HUES64 (cell line): Measurements from ENCODE around the gene PAXX.

Source experiments
- H3K27ac ChIP-seq: 2 replicates; pipeline ENCODE4 v1.7.0; 2013; ENCODE audit warnings: low read depth, low read length, inconsistent platforms
- H3K27me3 ChIP-seq: 2 replicates; pipeline ENCODE4 v1.6.1; 2013; ENCODE audit warnings: mild to moderate bottlenecking, low read length; ENCODE audit not compliant: insufficient read depth
- H3K36me3 ChIP-seq: 2 replicates; pipeline ENCODE4 v1.6.1; 2013; ENCODE audit warnings: mild to moderate bottlenecking, low read length; ENCODE audit not compliant: insufficient read depth
- H3K4me1 ChIP-seq: 2 replicates; pipeline ENCODE4 v1.6.1; 2013; ENCODE audit warnings: mild to moderate bottlenecking, low read length, moderate library complexity; ENCODE audit not compliant: insufficient read depth
- H3K4me3 ChIP-seq: 2 replicates; pipeline ENCODE4 v1.5.1; 2013; ENCODE audit warnings: mild to moderate bottlenecking, low read length, moderate library complexity
- H3K9ac ChIP-seq: 2 replicates; pipeline ENCODE4 v1.6.1; 2013; ENCODE audit warnings: mild to moderate bottlenecking, low read depth, low read length
- H3K9me3 ChIP-seq: 2 replicates; pipeline ENCODE4 v1.6.1; 2013; ENCODE audit warnings: low read depth, low read length; ENCODE audit not compliant: insufficient read depth
- WGBS: fragments of 150-250, 120-280 bp; methylation state at CpG from one replicate; pipeline ENCODE4 v1.1.7; 2013; ENCODE audit warnings: missing lambda C conversion rate; 5-methylcytosine and 5-hydroxymethylcytosine counted together

Gene PAXX

GRCh38 chr9:137017071-137017470 is 24.8 kb downstream of the PAXX start:
- H3K36me3 ChIP-seq: no peaks in the 10 kb centered on the region
- H3K4me1 ChIP-seq: no peaks in the 10 kb centered on the region
- no peak overlapping the region for H3K27ac ChIP-seq
- no peaks in the 10 kb centered on the region for H3K9me3 ChIP-seq
- WGBS: 95% methylated on average over 28 of the region's 28 CpGs
- no peaks in the 10 kb centered on the region for H3K27me3 ChIP-seq
- H3K9ac ChIP-seq: no peak overlapping the region
- H3K4me3 ChIP-seq: no peak overlapping the region

GRCh38 chr9:137017791-137018497 is 25.7 kb downstream of the PAXX start:
- H3K9ac ChIP-seq: no peak overlapping the region
- no peak overlapping the region for H3K27ac ChIP-seq
- WGBS: 93% methylated on average over 45 of the region's 45 CpGs
- no peaks in the 10 kb centered on the region for H3K27me3 ChIP-seq
- H3K9me3 ChIP-seq: no peaks in the 10 kb centered on the region
- H3K4me1 ChIP-seq: no peaks in the 10 kb centered on the region
- H3K36me3 ChIP-seq: no peaks in the 10 kb centered on the region
- no peak overlapping the region for H3K4me3 ChIP-seq

- no peaks in the 10 kb centered on the region for H3K27me3 ChIP-seq
- no peaks in the 10 kb centered on the region for H3K9me3 ChIP-seq
- no peak overlapping the region for H3K27ac ChIP-seq
- 93% methylated on average over 36 of the region's 36 CpGs for WGBS
- no peaks in the 10 kb centered on the region for H3K4me1 ChIP-seq
- no peak overlapping the region for H3K4me3 ChIP-seq
- H3K9ac ChIP-seq: no peak overlapping the region
- H3K36me3 ChIP-seq: no peaks in the 10 kb centered on the region
These were observed 26.7 kb downstream of the PAXX start for GRCh38 chr9:137018761-137019559.

- H3K9ac ChIP-seq: no peak overlapping the region
- H3K36me3 ChIP-seq: no peaks in the 10 kb centered on the region
- WGBS: 91% methylated on average over 34 of the region's 34 CpGs
These were observed 27.9 kb downstream of the PAXX start for GRCh38 chr9:137019891-137020683.

GRCh38 chr9:137020771-137021567 is 28.7 kb downstream of the PAXX start:
- Histone ChIP-seq H3K9me3 (no peaks in the 10 kb centered on the region), H3K27me3 (no peaks in the 10 kb centered on the region), H3K27ac (no peak overlapping the region), H3K36me3 (no peaks in the 10 kb centered on the region), H3K9ac (no peak overlapping the region), H3K4me3 (no peak overlapping the region), H3K4me1 (no peaks in the 10 kb centered on the region)
- WGBS: 93% methylated on average over 32 of the region's 32 CpGs

More at GRCh38 chr9:137019891-137020683, 27.9 kb downstream of the PAXX start:
- H3K4me1 ChIP-seq: no peaks in the 10 kb centered on the region
- no peaks in the 10 kb centered on the region for H3K27me3 ChIP-seq
- no peaks in the 10 kb centered on the region for H3K9me3 ChIP-seq
- H3K27ac ChIP-seq: no peak overlapping the region
- H3K4me3 ChIP-seq: no peak overlapping the region

GRCh38 chr9:137021568-137021978 is 29.4 kb downstream of the PAXX start:
- WGBS: 85% methylated on average over 6 of the region's 6 CpGs
- no peak overlapping the region for H3K4me3 ChIP-seq
- peaks cover under 1% of the 10 kb centered on the region; the same call in 1 of the 2 replicates for H3K27me3 ChIP-seq
- no peaks in the 10 kb centered on the region for H3K9me3 ChIP-seq
- H3K9ac ChIP-seq: no peak overlapping the region
- H3K36me3 ChIP-seq: no peaks in the 10 kb centered on the region
- H3K4me1 ChIP-seq: no peaks in the 10 kb centered on the region
- no peak overlapping the region for H3K27ac ChIP-seq

GRCh38 chr9:137021979-137022661 is 29.9 kb downstream of the PAXX start:
- Histone ChIP-seq H3K9ac (no peak overlapping the region), H3K27ac (no peak overlapping the region), H3K9me3 (no peaks in the 10 kb centered on the region), H3K4me3 (no peak overlapping the region), H3K27me3 (peaks cover 6% of the 10 kb centered on the region), H3K4me1 (no peaks in the 10 kb centered on the region), H3K36me3 (no peaks in the 10 kb centered on the region)
- WGBS: 48% methylated on average over 30 of the region's 30 CpGs

- no peak overlapping the region for H3K27ac ChIP-seq
- H3K4me3 ChIP-seq: no peak overlapping the region
- H3K36me3 ChIP-seq: no peaks in the 10 kb centered on the region
- no peaks in the 10 kb centered on the region for H3K4me1 ChIP-seq
- peaks cover 11% of the 10 kb centered on the region for H3K27me3 ChIP-seq
- H3K9ac ChIP-seq: no peak overlapping the region
- H3K9me3 ChIP-seq: no peaks in the 10 kb centered on the region
- 95% methylated on average over 23 of the region's 23 CpGs for WGBS
These were observed 30.4 kb downstream of the PAXX start for GRCh38 chr9:137022662-137023008.

- Histone ChIP-seq H3K4me1 (no peaks in the 10 kb centered on the region), H3K27me3 (peaks cover 12% of the 10 kb centered on the region), H3K9ac (no peak overlapping the region), H3K36me3 (no peaks in the 10 kb centered on the region), H3K4me3 (no peak overlapping the region), H3K27ac (no peak overlapping the region), H3K9me3 (no peaks in the 10 kb centered on the region)
- 85% methylated on average over 7 of the region's 7 CpGs for WGBS
These were observed 30.9 kb downstream of the PAXX start for GRCh38 chr9:137023157-137023556.

- Histone ChIP-seq H3K9me3 (no peaks in the 10 kb centered on the region), H3K9ac (no peak overlapping the region), H3K4me3 (no peak overlapping the region), H3K4me1 (no peaks in the 10 kb centered on the region), H3K27ac (no peak overlapping the region), H3K27me3 (peaks cover 15% of the 10 kb centered on the region), H3K36me3 (no peaks in the 10 kb centered on the region)
- 79% methylated on average over 15 of the region's 15 CpGs for WGBS
These were observed 31.4 kb downstream of the PAXX start for GRCh38 chr9:137023583-137023991.
